IMR-90 (cell line): ENCODE results near the gene RBM45. TPM values are rescaled to one million over a fixed set of nuclear protein-coding genes. Genes with fewer than 3 reads are reported as not detected.

Experiments used
- ATAC-seq: fragments of 200-7000 bp; cut with Tn5 transposase; 2 replicates; pipeline ENCODE4 v1.9.1; 2020; ENCODE audit warnings: low read depth, mild to moderate bottlenecking, moderate library complexity
- BruUV-seq: library from RNA; stranded (reverse); fragments of 400-500 nt; replicated peaks from 2 replicates; lab custom pipeline; 2021; lab: Mats Ljungman, UMichigan
- CTCF ChIA-PET: fragments of 300-600 bp; formaldehyde crosslinking; extraction: SDS; loops from one replicate; lab custom pipeline; 2021; ENCODE audit warnings: antibody characterized with exemption; lab: Yijun Ruan, JAX
- POLR2A ChIA-PET: fragments of 300-600 bp; sonication (Branson Sonifier 250); formaldehyde crosslinking; loops from one replicate; lab custom pipeline; 2022; ENCODE audit warnings: antibody characterized with exemption; ENCODE audit not compliant: unreplicated experiment; lab: Charles Lee
- DNase-seq: peaks from one replicate; pipeline ENCODE4 v3.0.0; 2013
- H2AFZ ChIP-seq: replicated peaks from 2 replicates; pipeline ENCODE3; 2013; ENCODE audit warnings: low read length, mild to moderate bottlenecking; ENCODE audit not compliant: poor library complexity
- H2AK5ac ChIP-seq: 2 replicates; pipeline ENCODE4 v1.6.1; 2013; ENCODE audit warnings: low read depth, low read length, inconsistent platforms
- H2AK9ac ChIP-seq: replicated peaks from 2 replicates; pipeline ENCODE3; 2013; ENCODE audit warnings: mild to moderate bottlenecking, low read depth, low read length, moderate library complexity; ENCODE audit not compliant: poor library complexity
- H2BK120ac ChIP-seq: 2 replicates; pipeline ENCODE4 v1.6.1; 2013; ENCODE audit warnings: low read depth, low read length, inconsistent platforms
- H2BK15ac ChIP-seq: 3 replicates; pipeline ENCODE4 v1.6.1; 2013; ENCODE audit warnings: low read depth, low read length, inconsistent platforms
- H2BK20ac ChIP-seq: 2 replicates; pipeline ENCODE4 v1.6.1; 2013; ENCODE audit warnings: low read depth, mild to moderate bottlenecking, inconsistent platforms, low read length, moderate library complexity
- H2BK5ac ChIP-seq: 2 replicates; pipeline ENCODE4 v1.6.1; 2013; ENCODE audit warnings: mild to moderate bottlenecking, low read depth, low read length, inconsistent platforms; ENCODE audit not compliant: poor library complexity, severe bottlenecking
- H3K14ac ChIP-seq: replicated peaks from 2 replicates; pipeline ENCODE4 v1.6.1; 2013; ENCODE audit warnings: low read depth, low read length, inconsistent platforms
- H3K18ac ChIP-seq: 2 replicates; pipeline ENCODE4 v1.6.1; 2013; ENCODE audit warnings: low read depth, low read length, control low read depth
- H3K23ac ChIP-seq: 2 replicates; pipeline ENCODE4 v1.6.1; 2013; ENCODE audit warnings: low read depth, low read length, inconsistent platforms
- H3K27ac ChIP-seq: 2 replicates; pipeline ENCODE4 v1.5.1; 2013; ENCODE audit warnings: mild to moderate bottlenecking, control low read depth, low read length; ENCODE audit not compliant: insufficient read depth
- H3K27me3 ChIP-seq: 2 replicates; pipeline ENCODE4 v1.6.1; 2013; ENCODE audit warnings: low read length; ENCODE audit not compliant: control insufficient read depth, insufficient read depth
- H3K36me3 ChIP-seq: 2 replicates; pipeline ENCODE4 v1.6.1; 2013; ENCODE audit warnings: low read length, mixed read lengths; ENCODE audit not compliant: control insufficient read depth, insufficient read depth
- H3K4ac ChIP-seq: 2 replicates; pipeline ENCODE4 v1.6.1; 2013; ENCODE audit warnings: low read depth, low read length, inconsistent platforms
- H3K4me1 ChIP-seq: 2 replicates; pipeline ENCODE4 v1.6.1; 2013; ENCODE audit warnings: low read length, mixed read lengths; ENCODE audit not compliant: control insufficient read depth, insufficient read depth
- H3K4me2 ChIP-seq: 2 replicates; pipeline ENCODE4 v1.6.1; 2013; ENCODE audit warnings: low read depth, mild to moderate bottlenecking, control low read depth, low read length, moderate library complexity
- H3K4me3 ChIP-seq: 2 replicates; pipeline ENCODE4 v1.5.1; 2013; ENCODE audit warnings: low read depth, mild to moderate bottlenecking, control low read depth, low read length, moderate library complexity; ENCODE audit not compliant: insufficient read depth
- H3K56ac ChIP-seq: 2 replicates; pipeline ENCODE4 v1.6.1; 2013; ENCODE audit warnings: low read length, inconsistent platforms; ENCODE audit not compliant: insufficient read depth; ENCODE audit errors: extremely low read depth
- H3K79me1 ChIP-seq, 2 experiments: 2 replicates each; pipeline ENCODE4 v1.6.1; 2013; ENCODE audit warnings: low read length in 2 of 2, inconsistent platforms in 1 of 2, low read depth in 1 of 2
- H3K9ac ChIP-seq: 2 replicates; pipeline ENCODE4 v1.6.1; 2013; ENCODE audit warnings: low read depth, low read length, control low read depth
- H3K9me1 ChIP-seq: 2 replicates; pipeline ENCODE4 v1.6.1; 2013; ENCODE audit warnings: low read length, inconsistent platforms; ENCODE audit not compliant: insufficient read depth
- H3K9me3 ChIP-seq: 2 replicates; pipeline ENCODE4 v1.6.1; 2013; ENCODE audit warnings: low read length; ENCODE audit not compliant: control insufficient read depth, insufficient read depth
- H4K20me1 ChIP-seq: 2 replicates; pipeline ENCODE4 v1.6.1; 2013; ENCODE audit warnings: low read length, inconsistent platforms; ENCODE audit not compliant: insufficient read depth
- H4K5ac ChIP-seq: 2 replicates; pipeline ENCODE4 v1.6.1; 2013; ENCODE audit warnings: mild to moderate bottlenecking, low read depth, low read length, control low read depth
- H4K8ac ChIP-seq, 2 experiments: 2 replicates each; pipeline ENCODE4 v1.6.1; 2013; ENCODE audit warnings: low read depth in 2 of 2, low read length in 2 of 2, control low read depth in 1 of 2, inconsistent platforms in 1 of 2
- H4K91ac ChIP-seq: 2 replicates; pipeline ENCODE4 v1.6.1; 2013; ENCODE audit warnings: low read depth, low read length, inconsistent platforms; ENCODE audit not compliant: insufficient read depth
- BHLHE40 ChIP-seq: fragments of 150-350 bp; IDR thresholded peaks from 2 replicates; pipeline ENCODE4 v1.6.1; 2016; ENCODE audit warnings: mild to moderate bottlenecking, low read depth, low read length
- CEBPB ChIP-seq: IDR thresholded peaks from 2 replicates; pipeline ENCODE4 v1.6.1; 2012; ENCODE audit warnings: low read depth, low read length, improper control_type of control experiment
- CHD1 ChIP-seq: IDR thresholded peaks from 2 replicates; pipeline ENCODE4 v1.6.1; 2012; ENCODE audit warnings: low read depth, low read length, improper control_type of control experiment
- FOS ChIP-seq: fragments of 150-350 bp; IDR thresholded peaks from 2 replicates; pipeline ENCODE4 v1.6.1; 2016; ENCODE audit warnings: low read depth, low read length
- MAFK ChIP-seq: IDR thresholded peaks from 2 replicates; pipeline ENCODE4 v1.6.1; 2012; ENCODE audit warnings: low read depth, low read length, improper control_type of control experiment
- MAZ ChIP-seq: IDR thresholded peaks from 2 replicates; pipeline ENCODE4 v1.6.1; 2012; ENCODE audit warnings: low read depth, mild to moderate bottlenecking, low read length, improper control_type of control experiment, moderate library complexity, borderline replicate concordance
- MXI1 ChIP-seq: IDR thresholded peaks from 2 replicates; pipeline ENCODE4 v1.6.1; 2012; ENCODE audit warnings: low read depth, mild to moderate bottlenecking, low read length, moderate library complexity, borderline replicate concordance
- NFE2L2 ChIP-seq: fragments of 150-350 bp; IDR thresholded peaks from 2 replicates; pipeline ENCODE4 v1.6.1; 2016; ENCODE audit warnings: low read depth, mild to moderate bottlenecking, low read length
- POLR2A ChIP-seq: IDR thresholded peaks from 2 replicates; pipeline ENCODE4 v1.6.1; 2012; ENCODE audit warnings: mild to moderate bottlenecking, low read depth, low read length
- RAD21 ChIP-seq: IDR thresholded peaks from 2 replicates; pipeline ENCODE4 v1.6.1; 2012; ENCODE audit warnings: low read length, improper control_type of control experiment
- RCOR1 ChIP-seq: IDR thresholded peaks from 2 replicates; pipeline ENCODE4 v1.6.1; 2012; ENCODE audit warnings: mild to moderate bottlenecking, low read length, improper control_type of control experiment; ENCODE audit not compliant: insufficient replicate concordance
- RFX5 ChIP-seq: IDR thresholded peaks from 2 replicates; pipeline ENCODE4 v1.8.0; 2012; ENCODE audit warnings: low read depth, mild to moderate bottlenecking, low read length, moderate library complexity
- SMC3 ChIP-seq: fragments of 150-350 bp; IDR thresholded peaks from 2 replicates; pipeline ENCODE4 v1.6.1; 2016; ENCODE audit warnings: low read depth, mild to moderate bottlenecking, antibody characterized with exemption, low read length, moderate library complexity
- WGBS, 2 experiments: methylation state at CpG; one replicate each; pipeline versions ENCODE4 v1.1.5 to v1.1.7; 2013; ENCODE audit warnings: missing lambda C conversion rate in 2 of 2; ENCODE audit not compliant: insufficient read length in 1 of 2; ENCODE audit errors: extremely low coverage in 2 of 2; 5-methylcytosine and 5-hydroxymethylcytosine counted together
- dilution Hi-C: fragments of 300-500 bp; cut with HindIII; formaldehyde crosslinking; loops from one replicate; pipeline ENCODE4 v1.14.3; 2018; ENCODE audit warnings: low sequenced_read_pairs; ENCODE audit not compliant: unreplicated experiment
- in situ Hi-C: fragments of 300-500 bp; cut with MboI; formaldehyde crosslinking; loops from 3 replicates; pipeline ENCODE4 v1.14.3; 2019; ENCODE audit warnings: low sequenced_read_pairs, inconsistent platforms, mixed read lengths
- intact Hi-C: fragments of 100-400 bp; cut with micrococcal nuclease; formaldehyde crosslinking; loops from 2 replicates; pipeline ENCODE4 v1.10.0; 2022
- polyA plus RNA-seq, 3 experiments: library from polyadenylated mRNA; depleted of rRNA; stranded (reverse); fragments of >200 nt; gene quantifications; 2 replicates each; pipeline ENCODE4 v1.2.3, GENCODE V29; 2012; ENCODE audit warnings: low replicate concordance in 1 of 3
- total RNA-seq: library from RNA; depleted of rRNA; stranded (reverse); fragments of >200 nt; gene quantifications from 2 replicates; pipeline ENCODE4 v1.2.3, GENCODE V29; 2012
- TF ChIP-seq, protein P1 (sequence below): fragments of 150-350 bp; IDR thresholded peaks from 2 replicates; pipeline ENCODE4 v1.6.1; 2016; ENCODE audit warnings: low read depth, mild to moderate bottlenecking, low read length, moderate library complexity, borderline replicate concordance
- TF ChIP-seq, protein P2 (sequence below): conservative IDR thresholded peaks from 2 replicates; pipeline ENCODE4 v1.5.1; 2012; ENCODE audit warnings: mild to moderate bottlenecking, low read depth, low read length, improper control_type of control experiment
- TF ChIP-seq, protein P3 (sequence below): fragments of 150-350 bp; IDR thresholded peaks from 2 replicates; pipeline ENCODE4 v1.6.1; 2017; ENCODE audit warnings: mild to moderate bottlenecking, antibody characterized with exemption, low read length, low read depth

The RBM45 gene
- total and polyA plus RNA-seq, 2 of the 4 experiments (the other 2 are of a cell fraction), result 10.3 to 17.9 TPM

DNA sequence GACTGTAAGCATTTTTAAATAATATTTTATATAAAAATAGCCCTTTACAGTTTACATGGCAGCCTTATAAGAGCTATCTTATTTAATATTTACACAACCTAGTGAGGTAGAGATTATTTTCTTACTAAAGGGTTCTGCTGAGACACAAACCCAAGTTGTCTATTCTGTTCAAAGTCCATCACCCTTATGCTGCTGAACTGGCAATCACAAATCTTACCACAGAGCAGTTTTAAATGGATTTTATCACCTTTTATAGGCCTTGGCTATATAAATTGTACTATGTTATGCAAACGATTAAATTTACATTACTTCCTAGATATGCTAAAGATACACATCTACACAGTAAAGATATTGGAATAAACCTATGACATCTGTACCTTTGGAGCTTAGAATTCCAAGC is 40.7 kb downstream of the RBM45 start:
- no peak for ATAC-seq
- H3K9ac ChIP-seq, result no peak overlapping the region
- dilution Hi-C loops, result no loop called here
- H3K9me3 ChIP-seq, result no peaks in the 10 kb centered on the region
- in situ Hi-C loops, result no loop called here
- no peak overlapping the region for H4K5ac ChIP-seq
- H2BK15ac ChIP-seq, result no peak overlapping the region
- no peak overlapping the region for H3K4me3 ChIP-seq
- H3K79me1 ChIP-seq, result no peaks in the 10 kb centered on the region
- H3K36me3 ChIP-seq, result no peaks in the 10 kb centered on the region
- DNase-seq, result no peak
- no peak overlapping the region for H3K18ac ChIP-seq
- H4K91ac ChIP-seq, result no peak overlapping the region
- no peak overlapping the region for H2AFZ ChIP-seq
- H3K4me1 ChIP-seq, result no peaks in the 10 kb centered on the region
- H2BK120ac ChIP-seq, result no peak overlapping the region
- no TSS peak for BruUV-seq
- no peak overlapping the region for H3K4me2 ChIP-seq
- no peaks in the 10 kb centered on the region for H3K9me1 ChIP-seq
- CTCF ChIA-PET, result no interaction called here
- H3K56ac ChIP-seq, result no peak overlapping the region
- no peak overlapping the region for H3K23ac ChIP-seq
- POLR2A ChIA-PET, result no interaction called here
- TF ChIP-seq BHLHE40 (no peak), POLR2A (no peak), MAZ (no peak), MXI1 (no peak), FOS (no peak), CHD1 (no peak), CEBPB (no peak), RAD21 (no peak), RFX5 (no peak), SMC3 (no peak), NFE2L2 (no peak), MAFK (no peak), RCOR1 (no peak)
- TF ChIP-seq, protein P1, sequence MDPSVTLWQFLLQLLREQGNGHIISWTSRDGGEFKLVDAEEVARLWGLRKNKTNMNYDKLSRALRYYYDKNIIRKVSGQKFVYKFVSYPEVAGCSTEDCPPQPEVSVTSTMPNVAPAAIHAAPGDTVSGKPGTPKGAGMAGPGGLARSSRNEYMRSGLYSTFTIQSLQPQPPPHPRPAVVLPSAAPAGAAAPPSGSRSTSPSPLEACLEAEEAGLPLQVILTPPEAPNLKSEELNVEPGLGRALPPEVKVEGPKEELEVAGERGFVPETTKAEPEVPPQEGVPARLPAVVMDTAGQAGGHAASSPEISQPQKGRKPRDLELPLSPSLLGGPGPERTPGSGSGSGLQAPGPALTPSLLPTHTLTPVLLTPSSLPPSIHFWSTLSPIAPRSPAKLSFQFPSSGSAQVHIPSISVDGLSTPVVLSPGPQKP, result no peak
- TF ChIP-seq, protein P2, sequence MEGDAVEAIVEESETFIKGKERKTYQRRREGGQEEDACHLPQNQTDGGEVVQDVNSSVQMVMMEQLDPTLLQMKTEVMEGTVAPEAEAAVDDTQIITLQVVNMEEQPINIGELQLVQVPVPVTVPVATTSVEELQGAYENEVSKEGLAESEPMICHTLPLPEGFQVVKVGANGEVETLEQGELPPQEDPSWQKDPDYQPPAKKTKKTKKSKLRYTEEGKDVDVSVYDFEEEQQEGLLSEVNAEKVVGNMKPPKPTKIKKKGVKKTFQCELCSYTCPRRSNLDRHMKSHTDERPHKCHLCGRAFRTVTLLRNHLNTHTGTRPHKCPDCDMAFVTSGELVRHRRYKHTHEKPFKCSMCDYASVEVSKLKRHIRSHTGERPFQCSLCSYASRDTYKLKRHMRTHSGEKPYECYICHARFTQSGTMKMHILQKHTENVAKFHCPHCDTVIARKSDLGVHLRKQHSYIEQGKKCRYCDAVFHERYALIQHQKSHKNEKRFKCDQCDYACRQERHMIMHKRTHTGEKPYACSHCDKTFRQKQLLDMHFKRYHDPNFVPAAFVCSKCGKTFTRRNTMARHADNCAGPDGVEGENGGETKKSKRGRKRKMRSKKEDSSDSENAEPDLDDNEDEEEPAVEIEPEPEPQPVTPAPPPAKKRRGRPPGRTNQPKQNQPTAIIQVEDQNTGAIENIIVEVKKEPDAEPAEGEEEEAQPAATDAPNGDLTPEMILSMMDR, result no peak
- TF ChIP-seq, protein P3, sequence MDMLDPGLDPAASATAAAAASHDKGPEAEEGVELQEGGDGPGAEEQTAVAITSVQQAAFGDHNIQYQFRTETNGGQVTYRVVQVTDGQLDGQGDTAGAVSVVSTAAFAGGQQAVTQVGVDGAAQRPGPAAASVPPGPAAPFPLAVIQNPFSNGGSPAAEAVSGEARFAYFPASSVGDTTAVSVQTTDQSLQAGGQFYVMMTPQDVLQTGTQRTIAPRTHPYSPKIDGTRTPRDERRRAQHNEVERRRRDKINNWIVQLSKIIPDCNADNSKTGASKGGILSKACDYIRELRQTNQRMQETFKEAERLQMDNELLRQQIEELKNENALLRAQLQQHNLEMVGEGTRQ, result no peak
- H3K4ac ChIP-seq, result no peak overlapping the region
- H4K8ac ChIP-seq, result no peak overlapping the region
- H2AK5ac ChIP-seq, result no peak overlapping the region
- no peak overlapping the region for H2AK9ac ChIP-seq
- H4K20me1 ChIP-seq, result no peaks in the 10 kb centered on the region
- H2BK5ac ChIP-seq, result no peak overlapping the region
- H2BK20ac ChIP-seq, result no peak overlapping the region
- WGBS, 2 experiments, result no CpG with 5 or more reads among the region's 1 CpG
- H3K27ac ChIP-seq, result no peak overlapping the region
- H3K14ac ChIP-seq, result no peak overlapping the region
- no peaks in the 10 kb centered on the region for H3K27me3 ChIP-seq
- intact Hi-C loops, result no loop called here
